ENCODE measurements around the gene KIAA2012.
A peak's percentile ranks its signal among the peaks of the same experiment; 100 is the strongest.

KIAA2012 gene

DNA sequence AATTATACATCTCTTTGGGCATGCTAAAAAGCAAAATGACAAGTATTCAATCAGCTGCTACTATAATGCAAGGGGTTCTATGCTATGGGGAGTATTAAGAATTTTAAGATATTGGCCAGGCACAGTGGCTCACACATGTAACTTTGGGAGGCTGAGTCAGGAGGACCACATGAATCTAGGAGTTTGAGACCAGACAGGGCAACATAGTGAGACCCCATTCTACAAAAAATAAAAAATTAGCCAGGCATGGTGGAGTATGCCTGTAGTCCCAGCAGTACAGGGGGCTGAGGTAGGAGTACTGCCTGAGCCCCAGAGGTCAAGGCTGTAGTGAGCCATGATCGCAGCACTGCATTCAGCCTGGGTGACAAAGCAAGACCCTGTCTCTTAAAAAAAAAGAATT lies 5.5 kb upstream of the KIAA2012 start:
- POLR2A ChIA-PET: no interaction called here
- no peak for DNase-seq (ENCODE audit: extremely low spot score)
- CTCF ChIA-PET: interaction anchor here (1.4 to 2.0 kb wide), 2 partner anchors 9 to 11 kb away, joined by 4 to 8 read pairs; no protein-coding TSS in a partner anchor
- TF ChIP-seq ZNF384 (IDR thresholded peaks at IDR 0.05): no peak
- TF ChIP-seq LEF1 (IDR thresholded peaks at IDR 0.05; ENCODE audit: borderline replicate concordance): no peak
- TF ChIP-seq SP1 (IDR thresholded peaks at IDR 0.05): no peak
- TF ChIP-seq, protein P1, sequence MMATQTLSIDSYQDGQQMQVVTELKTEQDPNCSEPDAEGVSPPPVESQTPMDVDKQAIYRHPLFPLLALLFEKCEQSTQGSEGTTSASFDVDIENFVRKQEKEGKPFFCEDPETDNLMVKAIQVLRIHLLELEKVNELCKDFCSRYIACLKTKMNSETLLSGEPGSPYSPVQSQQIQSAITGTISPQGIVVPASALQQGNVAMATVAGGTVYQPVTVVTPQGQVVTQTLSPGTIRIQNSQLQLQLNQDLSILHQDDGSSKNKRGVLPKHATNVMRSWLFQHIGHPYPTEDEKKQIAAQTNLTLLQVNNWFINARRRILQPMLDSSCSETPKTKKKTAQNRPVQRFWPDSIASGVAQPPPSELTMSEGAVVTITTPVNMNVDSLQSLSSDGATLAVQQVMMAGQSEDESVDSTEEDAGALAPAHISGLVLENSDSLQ (IDR thresholded peaks at IDR 0.05): no peak
- no peak for TF ChIP-seq FOXA1 (IDR thresholded peaks at IDR 0.05)
- no peak for TF ChIP-seq CTBP1 (IDR thresholded peaks at IDR 0.05; ENCODE audit: borderline replicate concordance)
- TF ChIP-seq FOXK2 (IDR thresholded peaks at IDR 0.05): no peak
- no peak for TF ChIP-seq FOXM1 (IDR thresholded peaks at IDR 0.05; ENCODE audit: borderline replicate concordance)
- TF ChIP-seq SUZ12 (IDR thresholded peaks at IDR 0.05): no peak
- TF ChIP-seq TARDBP (IDR thresholded peaks at IDR 0.05): no peak
- TF ChIP-seq L3MBTL2 (conservative IDR thresholded peaks at IDR 0.05): no peak
- no peak for TF ChIP-seq ARNT (IDR thresholded peaks at IDR 0.05)
- no peak for TF ChIP-seq NFRKB (IDR thresholded peaks at IDR 0.05)
- no peak for TF ChIP-seq BHLHE40 (IDR thresholded peaks at IDR 0.05; ENCODE audit: borderline replicate concordance)
- no peak for TF ChIP-seq HDGF (IDR thresholded peaks at IDR 0.05; ENCODE audit: borderline replicate concordance)
- no peak for TF ChIP-seq ELF4 (IDR thresholded peaks at IDR 0.05)

DNA sequence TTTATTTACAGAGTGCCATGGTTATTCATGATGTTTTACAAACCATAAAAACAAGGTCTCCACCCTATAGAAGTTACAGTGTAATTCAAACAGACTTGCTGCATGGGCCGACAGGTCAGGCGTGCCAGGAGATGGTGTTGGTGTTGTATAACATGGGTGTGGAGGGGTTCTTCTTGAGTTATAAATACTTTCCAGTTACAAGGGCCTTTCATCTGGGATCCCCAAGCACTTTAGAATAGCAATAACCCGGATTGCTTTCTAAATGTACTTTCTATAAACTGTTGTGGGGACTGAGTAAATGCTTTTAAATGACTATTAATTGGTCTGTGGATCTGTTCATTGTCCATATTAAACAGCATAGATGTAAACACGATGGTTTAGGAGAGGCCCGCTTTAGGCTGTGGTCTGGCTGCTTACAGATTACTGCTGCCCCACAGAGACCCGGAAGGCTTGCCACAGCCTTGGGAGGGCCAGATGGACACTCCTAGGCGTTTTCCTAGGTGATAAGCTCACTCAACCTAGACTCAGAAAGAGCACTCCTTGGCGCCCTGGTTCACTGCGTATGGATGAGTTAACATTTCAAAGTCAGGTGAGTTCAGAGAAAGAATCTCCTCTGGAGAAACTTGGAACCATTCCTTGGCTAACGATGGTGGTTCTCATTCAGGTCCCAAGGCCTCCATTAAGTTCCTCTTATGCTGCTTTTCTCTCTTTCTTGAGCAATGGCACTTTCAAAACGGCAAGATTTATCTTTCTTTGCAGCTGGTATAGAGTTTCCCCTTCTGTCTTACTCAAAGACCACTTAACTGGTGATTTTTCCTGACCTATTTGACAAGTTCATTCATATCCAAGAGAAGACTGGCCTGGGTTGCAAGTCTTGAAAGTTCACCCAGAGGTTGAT lies 3.6 kb upstream of the KIAA2012 start:
- ChIA-PET POLR2A (no interaction called here), CTCF (interaction anchor here (0.6 to 0.7 kb wide), 2 partner anchors 92 to 1365 kb away, joined by 3 to 4 read pairs; no protein-coding TSS in a partner anchor)
- no peak for DNase-seq (ENCODE audit: extremely low spot score)
- TF ChIP-seq SUZ12 (IDR thresholded peaks at IDR 0.05): no peak
- no peak for TF ChIP-seq CTBP1 (IDR thresholded peaks at IDR 0.05; ENCODE audit: borderline replicate concordance)
- no peak for TF ChIP-seq FOXA1 (IDR thresholded peaks at IDR 0.05)

GRCh38 chr2:202071107-202071506 lies 1.9 kb upstream of the KIAA2012 start:
- POLR2A ChIA-PET: no interaction called here
- no peak for TF ChIP-seq FOXM1 (IDR thresholded peaks at IDR 0.05; ENCODE audit: borderline replicate concordance)
- no peak for TF ChIP-seq TARDBP (IDR thresholded peaks at IDR 0.05)
- no peak for TF ChIP-seq L3MBTL2 (conservative IDR thresholded peaks at IDR 0.05)
- TF ChIP-seq ZNF384 (IDR thresholded peaks at IDR 0.05): no peak
- TF ChIP-seq NFRKB (IDR thresholded peaks at IDR 0.05): no peak
- TF ChIP-seq FOXA1 (IDR thresholded peaks at IDR 0.05): no peak
- no peak for TF ChIP-seq ARNT (IDR thresholded peaks at IDR 0.05)
- no peak for TF ChIP-seq LEF1 (IDR thresholded peaks at IDR 0.05; ENCODE audit: borderline replicate concordance)
- no peak for TF ChIP-seq SP1 (IDR thresholded peaks at IDR 0.05)
- TF ChIP-seq HDGF (IDR thresholded peaks at IDR 0.05; ENCODE audit: borderline replicate concordance): no peak
- no peak for TF ChIP-seq BHLHE40 (IDR thresholded peaks at IDR 0.05; ENCODE audit: borderline replicate concordance)
- no peak for TF ChIP-seq CTBP1 (IDR thresholded peaks at IDR 0.05; ENCODE audit: borderline replicate concordance)
- TF ChIP-seq, protein P1 (IDR thresholded peaks at IDR 0.05): no peak
- TF ChIP-seq SUZ12 (IDR thresholded peaks at IDR 0.05): no peak
- no peak for TF ChIP-seq ELF4 (IDR thresholded peaks at IDR 0.05)
- TF ChIP-seq FOXK2 (IDR thresholded peaks at IDR 0.05): no peak
- CTCF ChIA-PET: no interaction called here
- DNase-seq (ENCODE audit: extremely low spot score): no peak

- ChIA-PET POLR2A (no interaction called here), CTCF (interaction anchor here (1.0 kb wide), 1 partner anchor 8 kb away, joined by 3 read pairs; no protein-coding TSS in a partner anchor)
- DNase-seq (ENCODE audit: extremely low spot score): peak; percentile 42
- no peak for TF ChIP-seq NFRKB (IDR thresholded peaks at IDR 0.05)
- TF ChIP-seq L3MBTL2 (conservative IDR thresholded peaks at IDR 0.05): no peak
- TF ChIP-seq, protein P1 (IDR thresholded peaks at IDR 0.05): no peak
- TF ChIP-seq ARNT (IDR thresholded peaks at IDR 0.05): no peak
- TF ChIP-seq FOXM1 (IDR thresholded peaks at IDR 0.05; ENCODE audit: borderline replicate concordance): no peak
- no peak for TF ChIP-seq ZNF384 (IDR thresholded peaks at IDR 0.05)
- no peak for TF ChIP-seq ELF4 (IDR thresholded peaks at IDR 0.05)
These were observed 829 bp upstream of the KIAA2012 start for GRCh38 chr2:202072226-202072625.

- no peak for DNase-seq (ENCODE audit: extremely low spot score)
- ChIA-PET POLR2A (no interaction called here), CTCF (no interaction called here)
- no peak for TF ChIP-seq ELF4 (IDR thresholded peaks at IDR 0.05)
- TF ChIP-seq FOXA1 (IDR thresholded peaks at IDR 0.05): no peak
- TF ChIP-seq, protein P1 (IDR thresholded peaks at IDR 0.05): no peak
- no peak for TF ChIP-seq L3MBTL2 (conservative IDR thresholded peaks at IDR 0.05)
- no peak for TF ChIP-seq HDGF (IDR thresholded peaks at IDR 0.05; ENCODE audit: borderline replicate concordance)
- no peak for TF ChIP-seq TARDBP (IDR thresholded peaks at IDR 0.05)
- no peak for TF ChIP-seq ARNT (IDR thresholded peaks at IDR 0.05)
- no peak for TF ChIP-seq FOXM1 (IDR thresholded peaks at IDR 0.05; ENCODE audit: borderline replicate concordance)
- no peak for TF ChIP-seq LEF1 (IDR thresholded peaks at IDR 0.05; ENCODE audit: borderline replicate concordance)
- TF ChIP-seq BHLHE40 (IDR thresholded peaks at IDR 0.05; ENCODE audit: borderline replicate concordance): no peak
- TF ChIP-seq CTBP1 (IDR thresholded peaks at IDR 0.05; ENCODE audit: borderline replicate concordance): no peak
- TF ChIP-seq NFRKB (IDR thresholded peaks at IDR 0.05): no peak
- TF ChIP-seq FOXK2 (IDR thresholded peaks at IDR 0.05): no peak
- TF ChIP-seq SP1 (IDR thresholded peaks at IDR 0.05): no peak
- no peak for TF ChIP-seq ZNF384 (IDR thresholded peaks at IDR 0.05)
These were observed 1.3 kb downstream of the KIAA2012 start for GRCh38 chr2:202074324-202074723.
